Testis (tissue), 3 donors: ENCODE results near the gene CD59. TPM values are rescaled to one million over a fixed set of nuclear protein-coding genes. Genes with fewer than 3 reads are reported as not detected.
"Not testable (repeated sequence)": the region's sequence is repeated elsewhere in the genome, so short reads cannot be mapped to it uniquely, and the experiment has no call there.

Experiments
- DNase-seq: peaks from one replicate; pipeline ENCODE4 v3.0.0-alpha.2; 2019
- H3K27ac ChIP-seq, 2 donors: fragments of 200-600 bp; sonication (generic); one replicate each; pipeline ENCODE4 v1.5.1; 2019
- H3K27me3 ChIP-seq: fragments of 200-600 bp; sonication (generic); one replicate; pipeline ENCODE4 v1.5.1; 2019
- H3K36me3 ChIP-seq: fragments of 200-600 bp; sonication (generic); one replicate; pipeline ENCODE4 v1.5.1; 2017; ENCODE audit warnings: low read depth; ENCODE audit errors: missing control alignments
- H3K4me1 ChIP-seq: fragments of 200-600 bp; sonication (generic); one replicate; pipeline ENCODE4 v1.5.1; 2019
- H3K4me3 ChIP-seq, 2 donors: fragments of 200-600 bp; sonication (generic); one replicate each; pipeline ENCODE4 v1.5.1; 2017 to 2019
- H3K9me3 ChIP-seq: fragments of 200-600 bp; sonication (generic); one replicate; pipeline ENCODE4 v1.5.1; 2017
- CTCF ChIP-seq, 3 experiments: fragments of 450-650 bp in 2 of 3; fragments of 200-600 bp in 1 of 3; sonication (generic) in 1 of 3; IDR thresholded peaks; one replicate each; pipeline ENCODE4 v1.5.1; 2016 to 2019; ENCODE audit warnings: antibody characterized with exemption in 3 of 3, mild to moderate bottlenecking in 2 of 3, moderate library complexity in 1 of 3
- POLR2A ChIP-seq: fragments of 450-650 bp; IDR thresholded peaks from one replicate; pipeline ENCODE4 v1.6.1; 2017; ENCODE audit warnings: antibody characterized with exemption, mild to moderate bottlenecking, moderate library complexity
- WGBS, 2 donors: methylation state at CpG; one replicate each; pipeline ENCODE4 v1.1.5; 2018; 5-methylcytosine and 5-hydroxymethylcytosine counted together
- intact Hi-C: fragments of 100-400 bp; cut with DNase I; formaldehyde crosslinking; loops from one replicate; pipeline ENCODE4 v1.15.1; 2023; ENCODE audit warnings: low total_unique reads
- polyA plus RNA-seq: library from polyadenylated mRNA; stranded (reverse); fragments of 350-450 nt; fragmentation: Illumina TruSeq; extraction: RNeasy Lipid Tissue Mini Kit (QIAGEN cat#74804); gene quantifications from one replicate; pipeline ENCODE4 v1.2.3, GENCODE V29; 2014; ENCODE audit warnings: low read depth, low replicate concordance; ENCODE audit not compliant: insufficient read depth
- total RNA-seq, 2 donors: library from RNA; depleted of rRNA; stranded (reverse); fragments of >200 nt; gene quantifications; one replicate each; pipeline ENCODE4 v1.2.3, GENCODE V29; 2016

The CD59 gene
- total and polyA plus RNA-seq, 3 donors from 2014 or later = 157 to 343 (median 230) TPM

DNA sequence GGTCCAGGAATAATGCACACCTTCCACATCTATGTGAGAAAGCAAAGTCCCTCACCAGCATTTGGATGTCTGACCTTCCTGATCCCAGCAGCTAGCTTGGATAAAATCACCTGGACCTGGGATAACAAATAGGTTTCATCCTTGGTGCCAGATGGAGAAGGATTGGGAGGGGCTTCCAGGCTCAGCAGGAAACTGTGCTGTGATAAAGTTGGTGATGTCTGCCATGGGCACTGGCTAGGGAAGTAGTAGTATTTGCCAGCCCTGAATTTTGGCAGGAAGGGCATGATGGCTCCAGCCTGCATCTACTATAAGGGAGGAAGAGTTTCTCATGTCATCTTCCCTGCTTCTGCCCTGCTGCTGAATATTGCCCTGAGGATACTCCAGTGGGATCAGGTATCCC, 73.1 kb downstream of the CD59 start:
- no peak overlapping the region for H3K27ac ChIP-seq
- no peak for TF ChIP-seq POLR2A
- intact Hi-C loops = no loop called here

GRCh38 chr11:33661526-33661925, 74.7 kb downstream of the CD59 start:
- H3K36me3 ChIP-seq, intact Hi-C loops, DNase-seq, H3K27ac ChIP-seq, H3K9me3 ChIP-seq, H3K4me1 ChIP-seq, H3K27me3 ChIP-seq, H3K4me3 ChIP-seq: not testable (repeated sequence)
- 94 to 95% methylated on average over 7 of the region's 7 CpGs for WGBS, 2 donors

More for the DNA sequence above, 73.1 kb downstream of the CD59 start:
- no peaks in the 10 kb centered on the region for H3K4me1 ChIP-seq
- no peak overlapping the region for H3K4me3 ChIP-seq
- no peaks in the 10 kb centered on the region for H3K27me3 ChIP-seq
- no peaks in the 10 kb centered on the region for H3K36me3 ChIP-seq
- no peak for DNase-seq
- no peaks in the 10 kb centered on the region for H3K9me3 ChIP-seq

- Histone ChIP-seq H3K4me3 (no peak overlapping the region), H3K36me3 (no peaks in the 10 kb centered on the region), H3K4me1 (no peaks in the 10 kb centered on the region), H3K9me3 (no peaks in the 10 kb centered on the region), H3K27ac (no peak overlapping the region), H3K27me3 (no peaks in the 10 kb centered on the region)
- TF ChIP-seq CTCF (IDR thresholded peaks at IDR 0.05) (no peak), POLR2A (no peak)
- WGBS, 2 donors = 84 to 92% methylated on average over 4 of the region's 4 CpGs
- intact Hi-C loops = no loop called here
- no peak for DNase-seq
Measured at GRCh38 chr11:33660962-33661361, 75.3 kb downstream of the CD59 start.

DNA sequence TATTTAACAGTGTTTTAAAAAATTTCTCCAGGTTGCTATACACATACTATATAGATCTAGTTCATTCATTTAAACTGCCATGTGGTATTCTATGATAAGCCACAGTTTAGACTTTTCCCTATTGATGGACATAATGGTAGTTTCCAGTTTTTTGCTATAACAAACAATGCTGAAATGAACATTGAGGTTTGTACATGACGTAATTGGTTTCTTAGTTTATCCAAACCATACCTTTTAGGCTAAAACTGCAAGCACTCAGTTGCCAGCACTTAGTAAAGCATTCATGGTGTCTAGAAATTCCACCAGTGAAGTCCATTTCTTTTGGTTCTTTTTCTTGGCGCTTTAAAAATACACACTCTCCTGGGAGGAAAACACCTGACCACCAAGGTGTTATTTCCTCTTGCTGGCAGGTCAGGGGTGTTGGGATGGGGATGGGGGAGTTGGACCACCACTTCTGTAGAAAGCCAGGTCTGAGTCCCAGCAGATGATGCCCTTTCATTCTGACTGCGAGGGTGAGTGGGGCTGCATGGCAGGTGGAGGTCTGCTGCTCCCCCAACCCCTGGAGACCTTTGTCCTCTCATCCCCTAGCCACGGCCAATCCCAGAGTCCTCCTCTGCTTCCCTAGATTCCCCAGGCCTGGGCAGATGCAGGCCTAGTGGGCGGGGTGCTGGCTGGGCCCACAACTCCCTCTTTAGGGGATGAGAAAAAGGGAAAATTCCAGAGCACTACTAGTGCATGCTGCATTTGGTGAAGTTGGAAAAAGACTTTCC, 76.7 kb downstream of the CD59 start:
- Histone ChIP-seq H3K36me3 (no peaks in the 10 kb centered on the region), H3K27me3 (no peaks in the 10 kb centered on the region), H3K9me3 (no peaks in the 10 kb centered on the region), H3K4me3 (no peak overlapping the region), H3K4me1 (no peaks in the 10 kb centered on the region), H3K27ac (no peak overlapping the region)
- intact Hi-C loops = no loop called here
- no peak for DNase-seq
- no peak for TF ChIP-seq POLR2A
- TF ChIP-seq CTCF (IDR thresholded peaks at IDR 0.05) = no peak
- WGBS, 2 donors = 91 to 92% methylated on average over 5 of the region's 5 CpGs

DNA sequence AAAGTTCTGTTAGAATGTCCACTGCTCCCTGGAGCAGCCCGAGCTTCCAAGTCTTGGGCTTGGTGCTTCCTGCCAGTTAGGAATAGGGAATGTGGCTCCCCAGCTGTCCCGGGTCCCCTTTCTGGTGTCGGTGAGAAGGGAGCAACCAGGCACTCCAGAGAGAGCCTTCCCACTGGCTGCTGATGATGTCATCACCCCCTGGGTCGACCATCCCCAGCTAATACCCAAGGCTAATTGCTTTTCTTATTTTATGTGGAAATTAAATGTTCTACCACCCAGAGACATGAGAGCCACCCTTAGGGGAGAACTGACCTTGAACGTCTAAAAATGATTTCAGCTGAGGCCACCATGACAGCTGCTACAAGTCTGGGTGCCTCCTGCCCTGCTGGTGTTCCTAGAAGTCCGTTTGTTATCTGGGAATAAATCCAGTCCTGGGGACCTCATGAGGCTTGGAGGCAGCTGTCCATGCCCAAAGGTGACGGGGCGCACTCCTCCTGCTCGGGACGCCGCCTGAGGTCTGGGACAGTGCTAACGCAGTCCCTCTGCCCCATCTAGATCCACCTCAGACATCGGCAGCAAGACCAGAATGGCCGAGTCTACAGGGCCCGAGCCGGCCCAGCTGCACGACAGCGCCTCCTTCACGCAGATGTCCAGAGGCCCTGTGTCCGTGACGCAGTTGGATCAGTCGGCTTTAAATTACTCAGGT, 77.9 kb downstream of the CD59 start:
- H3K27me3 ChIP-seq = no peaks in the 10 kb centered on the region
- no peak for DNase-seq
- TF ChIP-seq POLR2A = no peak
- no peak for TF ChIP-seq CTCF (IDR thresholded peaks at IDR 0.05)
- no peaks in the 10 kb centered on the region for H3K36me3 ChIP-seq
- no peaks in the 10 kb centered on the region for H3K4me1 ChIP-seq
- H3K4me3 ChIP-seq = no peak overlapping the region
- no peak overlapping the region for H3K27ac ChIP-seq
- WGBS, 2 donors = 74 to 79% methylated on average over 14 to 22 of the region's 22 CpGs
- intact Hi-C loops = no loop called here
- no peaks in the 10 kb centered on the region for H3K9me3 ChIP-seq
